Measurements from ENCODE around the gene CEP104. TPM values are rescaled to one million over a fixed set of nuclear protein-coding genes. Genes with fewer than 3 reads are reported as not detected.

The CEP104 gene
- polyA plus RNA-seq, 1 donor (not counting 4 experiments of a cell fraction or from before 2014, with no cell fraction given) = 35.7 TPM

DNA sequence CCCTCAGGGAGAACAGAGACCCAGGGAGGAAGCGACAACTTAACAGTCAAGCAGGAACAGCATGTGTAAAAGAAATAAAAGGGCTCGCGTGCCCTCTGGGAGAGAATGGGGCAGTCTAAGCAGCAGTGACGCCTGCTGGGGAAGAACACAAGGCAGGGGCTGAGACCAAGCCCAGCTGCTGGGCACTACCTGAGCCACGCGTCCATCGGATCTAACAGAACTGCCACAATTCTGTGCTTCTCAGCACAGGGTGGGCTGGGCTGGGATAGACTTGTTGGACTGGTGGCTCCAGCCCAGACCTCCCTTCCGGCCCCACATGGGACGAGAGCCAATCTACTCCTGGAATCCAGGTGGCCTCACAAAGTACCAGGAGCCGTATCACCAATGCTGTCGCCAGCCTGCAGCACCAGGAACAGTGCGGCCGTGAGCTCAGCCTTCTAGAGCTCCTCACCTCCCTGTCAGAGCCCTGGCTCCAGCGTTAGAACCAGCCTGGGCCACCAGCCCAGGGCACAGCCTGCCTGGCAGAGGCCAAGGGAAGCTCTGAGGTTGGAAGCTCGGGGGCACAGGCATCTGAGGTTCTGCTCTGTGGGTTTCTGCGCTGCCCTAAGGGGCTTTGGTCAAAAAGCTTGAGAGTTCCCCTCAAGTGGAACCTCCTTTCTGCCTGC is 68.1 kb downstream of the CEP104 start:
- Histone ChIP-seq H3K4me3 (ENCODE audit: control insufficient read depth in 2 of 3, extremely low read depth in 1 of 3, insufficient read depth in 2 of 3, low read depth in 1 of 3, low read length in 3 of 3) (no peak overlapping the region), H4K20me1 (ENCODE audit: control insufficient read depth, extremely low read depth, insufficient read depth, low read length) (peaks cover 9% of the 10 kb centered on the region), H3K9me3 (ENCODE audit: control insufficient read depth, low read depth, low read length) (no peaks in the 10 kb centered on the region), H3K27me3 (ENCODE audit: control insufficient read depth, extremely low read depth, insufficient read depth, low read length) (no peaks in the 10 kb centered on the region), H3K4me1 (ENCODE audit: control insufficient read depth, extremely low read depth, insufficient read depth, low read length) (peaks cover 19% of the 10 kb centered on the region), H3K9me1 (ENCODE audit: control insufficient read depth, extremely low read depth, insufficient read depth, low read length) (no peaks in the 10 kb centered on the region), H3K4me2 (ENCODE audit: control insufficient read depth, extremely low read depth, insufficient read depth, low read depth, low read length) (peak overlapping the region; percentile 32), H3K9ac (ENCODE audit: control insufficient read depth, extremely low read depth, insufficient read depth, low read length) (no peak overlapping the region), H3K79me2 (ENCODE audit: control insufficient read depth, insufficient read depth, low read length) (peaks cover 64% of the 10 kb centered on the region), H3K27ac (ENCODE audit: control insufficient read depth, insufficient read depth, low read length) (no peak overlapping the region), H2AFZ (ENCODE audit: control insufficient read depth, low read length) (no peak overlapping the region), H3K36me3 (ENCODE audit: control insufficient read depth in 2 of 2, extremely low read depth in 1 of 2, insufficient read depth in 2 of 2, low read length in 2 of 2) (peaks cover 20 to 25% of the 10 kb centered on the region in 2 experiments)
- DNase-seq (ENCODE audit: low read depth, low spot score) (no peak), FAIRE-seq (no peak)
- TF ChIP-seq EZH2 (IDR thresholded peaks at IDR 0.05; ENCODE audit: low read length) = no peak
- TF ChIP-seq, protein P1, sequence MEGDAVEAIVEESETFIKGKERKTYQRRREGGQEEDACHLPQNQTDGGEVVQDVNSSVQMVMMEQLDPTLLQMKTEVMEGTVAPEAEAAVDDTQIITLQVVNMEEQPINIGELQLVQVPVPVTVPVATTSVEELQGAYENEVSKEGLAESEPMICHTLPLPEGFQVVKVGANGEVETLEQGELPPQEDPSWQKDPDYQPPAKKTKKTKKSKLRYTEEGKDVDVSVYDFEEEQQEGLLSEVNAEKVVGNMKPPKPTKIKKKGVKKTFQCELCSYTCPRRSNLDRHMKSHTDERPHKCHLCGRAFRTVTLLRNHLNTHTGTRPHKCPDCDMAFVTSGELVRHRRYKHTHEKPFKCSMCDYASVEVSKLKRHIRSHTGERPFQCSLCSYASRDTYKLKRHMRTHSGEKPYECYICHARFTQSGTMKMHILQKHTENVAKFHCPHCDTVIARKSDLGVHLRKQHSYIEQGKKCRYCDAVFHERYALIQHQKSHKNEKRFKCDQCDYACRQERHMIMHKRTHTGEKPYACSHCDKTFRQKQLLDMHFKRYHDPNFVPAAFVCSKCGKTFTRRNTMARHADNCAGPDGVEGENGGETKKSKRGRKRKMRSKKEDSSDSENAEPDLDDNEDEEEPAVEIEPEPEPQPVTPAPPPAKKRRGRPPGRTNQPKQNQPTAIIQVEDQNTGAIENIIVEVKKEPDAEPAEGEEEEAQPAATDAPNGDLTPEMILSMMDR (optimal IDR thresholded peaks at IDR 0.05 in 1 of 3, IDR thresholded peaks at IDR 0.05 in 1 of 3, conservative IDR thresholded peaks at IDR 0.05 in 1 of 3; ENCODE audit: extremely low read depth in 1 of 3, insufficient read depth in 2 of 3, low read length in 3 of 3) = no peak
- dilution Hi-C loops (cut with MboI; ENCODE audit: extremely low pct_ligation_motif_present, low sequenced_read_pairs) = no loop called here

DNA sequence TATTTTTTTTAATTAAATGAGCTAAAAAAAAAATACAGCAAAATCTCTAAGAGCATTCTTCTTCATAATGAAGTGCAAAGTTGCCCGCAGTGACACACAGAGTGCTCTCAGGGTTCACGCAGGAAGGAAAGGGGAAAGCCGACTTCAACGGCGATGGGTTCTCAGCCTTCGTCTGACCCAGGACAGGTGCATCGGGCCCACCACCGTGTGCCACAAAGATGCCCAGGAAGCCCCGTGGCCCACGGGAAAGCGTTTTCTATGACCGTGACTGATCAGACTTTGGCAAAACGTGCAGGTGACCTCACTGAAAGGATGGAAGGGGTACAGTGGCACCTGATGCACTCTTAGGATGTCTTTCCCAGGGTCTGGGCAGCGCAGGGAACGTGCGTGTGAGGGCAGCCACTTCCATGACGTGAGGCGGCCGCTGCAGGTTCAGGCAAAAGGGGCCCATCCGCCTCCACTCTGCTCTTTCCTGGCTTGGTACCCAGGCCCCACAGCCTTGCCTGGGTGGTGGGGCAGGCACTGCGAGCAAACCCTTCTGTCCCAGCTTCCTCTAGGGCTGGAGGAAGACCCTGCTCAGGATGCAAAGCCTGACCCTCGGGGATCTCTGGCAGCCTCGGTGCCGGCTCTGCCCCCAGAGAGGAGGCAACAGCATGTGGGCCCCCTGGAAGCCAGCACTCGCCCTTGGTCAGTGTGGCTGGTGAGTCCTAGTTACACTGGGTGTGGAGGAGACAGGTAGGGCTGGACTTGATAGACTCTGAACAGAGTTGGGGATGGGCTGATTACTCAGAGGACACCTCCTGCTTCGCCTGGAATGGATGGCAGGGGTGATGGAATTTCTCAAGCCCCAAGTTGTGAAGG is 69.0 kb downstream of the CEP104 start:
- Histone ChIP-seq H3K9me3 (ENCODE audit: control insufficient read depth, low read depth, low read length) (no peaks in the 10 kb centered on the region), H3K79me2 (ENCODE audit: control insufficient read depth, insufficient read depth, low read length) (peaks cover 59% of the 10 kb centered on the region), H3K4me2 (ENCODE audit: control insufficient read depth, extremely low read depth, insufficient read depth, low read depth, low read length) (no peak overlapping the region), H3K9me1 (ENCODE audit: control insufficient read depth, extremely low read depth, insufficient read depth, low read length) (no peaks in the 10 kb centered on the region), H4K20me1 (ENCODE audit: control insufficient read depth, extremely low read depth, insufficient read depth, low read length) (peaks cover 9% of the 10 kb centered on the region), H3K27me3 (ENCODE audit: control insufficient read depth, extremely low read depth, insufficient read depth, low read length) (no peaks in the 10 kb centered on the region), H3K4me3 (ENCODE audit: control insufficient read depth in 2 of 3, extremely low read depth in 1 of 3, insufficient read depth in 2 of 3, low read depth in 1 of 3, low read length in 3 of 3) (no peak overlapping the region), H3K9ac (ENCODE audit: control insufficient read depth, extremely low read depth, insufficient read depth, low read length) (no peak overlapping the region), H2AFZ (ENCODE audit: control insufficient read depth, low read length) (no peak overlapping the region), H3K36me3 (ENCODE audit: control insufficient read depth in 2 of 2, extremely low read depth in 1 of 2, insufficient read depth in 2 of 2, low read length in 2 of 2) (peaks cover 26 to 30% of the 10 kb centered on the region in 2 experiments), H3K27ac (ENCODE audit: control insufficient read depth, insufficient read depth, low read length) (no peak overlapping the region), H3K4me1 (ENCODE audit: control insufficient read depth, extremely low read depth, insufficient read depth, low read length) (peaks cover 10% of the 10 kb centered on the region)
- DNase-seq (ENCODE audit: low read depth, low spot score) (no peak), FAIRE-seq (no peak)
- dilution Hi-C loops (cut with MboI; ENCODE audit: extremely low pct_ligation_motif_present, low sequenced_read_pairs) = no loop called here
- TF ChIP-seq, protein P1 (optimal IDR thresholded peaks at IDR 0.05 in 1 of 3, IDR thresholded peaks at IDR 0.05 in 1 of 3, conservative IDR thresholded peaks at IDR 0.05 in 1 of 3; ENCODE audit: extremely low read depth in 1 of 3, insufficient read depth in 2 of 3, low read length in 3 of 3) = no peak
- no peak for TF ChIP-seq EZH2 (IDR thresholded peaks at IDR 0.05; ENCODE audit: low read length)

Data from keratinocyte (primary cell).